Epithelial cell of proximal tubule (primary cell): ENCODE measurements around the gene SORCS2. TPM values are rescaled to one million over a fixed set of nuclear protein-coding genes. Genes with fewer than 3 reads are reported as not detected.

ENCODE experiments used
- DNase-seq: peaks from one replicate; pipeline ENCODE4 v3.0.0-alpha.2; 2011; ENCODE audit warnings: low read depth
- H3K4me3 ChIP-seq: 2 replicates; pipeline ENCODE4 v1.5.1; 2011; ENCODE audit warnings: low read depth, mild to moderate bottlenecking, low read length
- CTCF ChIP-seq: conservative IDR thresholded peaks from 2 replicates; pipeline ENCODE4 v1.5.1; 2012; ENCODE audit warnings: low read depth, mild to moderate bottlenecking, low read length
- total RNA-seq: library from RNA; depleted of rRNA; stranded (reverse); fragments of >200 nt; gene quantifications from 2 replicates; pipeline ENCODE4 v1.2.3, GENCODE V29; 2015

The SORCS2 gene
- total RNA-seq, 1 donor from 2014 or later = 0.29 TPM

GRCh38 chr4:7539186-7539585 lies 346.8 kb downstream of the SORCS2 start:
- no peak overlapping the region for H3K4me3 ChIP-seq
- TF ChIP-seq CTCF = no peak
- DNase-seq = no peak

- DNase-seq = no peak
- H3K4me3 ChIP-seq = no peak overlapping the region
- no peak for TF ChIP-seq CTCF
Observed at GRCh38 chr4:7539659-7540058, 347.3 kb downstream of the SORCS2 start.

- H3K4me3 ChIP-seq = no peak overlapping the region
- no peak for DNase-seq
- no peak for TF ChIP-seq CTCF
Observed at GRCh38 chr4:7540206-7540605, 347.9 kb downstream of the SORCS2 start.

GRCh38 chr4:7540654-7541413 lies 348.5 kb downstream of the SORCS2 start:
- DNase-seq = no peak
- no peak for TF ChIP-seq CTCF

GRCh38 chr4:7541414-7541810 lies 349.1 kb downstream of the SORCS2 start:
- no peak overlapping the region for H3K4me3 ChIP-seq
- DNase-seq = no peak
- TF ChIP-seq CTCF = no peak

More at GRCh38 chr4:7540654-7541413, 348.5 kb downstream of the SORCS2 start:
- H3K4me3 ChIP-seq = no peak overlapping the region

- no peak for TF ChIP-seq CTCF
- H3K4me3 ChIP-seq = no peak overlapping the region
- DNase-seq = no peak
Observed at GRCh38 chr4:7542781-7543180, 350.4 kb downstream of the SORCS2 start.
